Neural progenitor cell (in vitro differentiated cells): ENCODE data around the gene SEC14L1. TPM values are rescaled to one million over a fixed set of nuclear protein-coding genes. Genes with fewer than 3 reads are reported as not detected.
"Not testable (repeated sequence)": the region's sequence is repeated elsewhere in the genome, so short reads cannot be mapped to it uniquely, and the experiment has no call there.

Experiments
- DNase-seq: peaks from one replicate; pipeline ENCODE4 v3.0.0-alpha.2; 2016; ENCODE audit warnings: low spot score
- H2AFZ ChIP-seq: fragments of 200-600 bp; sonication (generic); replicated peaks from 2 replicates; pipeline ENCODE4 v1.6.1; 2016; ENCODE audit warnings: antibody characterized with exemption
- H3F3A ChIP-seq: fragments of 200-600 bp; sonication (generic); 2 replicates; pipeline ENCODE4 v1.6.1; 2016; ENCODE audit warnings: antibody characterized with exemption, low read depth
- H3K27ac ChIP-seq: fragments of 200-600 bp; sonication (generic); 2 replicates; pipeline ENCODE4 v1.5.1; 2016; ENCODE audit warnings: mild to moderate bottlenecking
- H3K27me3 ChIP-seq: fragments of 200-600 bp; sonication (generic); 2 replicates; pipeline ENCODE4 v1.6.1; 2016; ENCODE audit warnings: mild to moderate bottlenecking, moderate library complexity
- H3K36me3 ChIP-seq: fragments of 200-600 bp; sonication (generic); 2 replicates; pipeline ENCODE4 v1.5.1; 2016
- H3K4me1 ChIP-seq: fragments of 200-600 bp; sonication (generic); 2 replicates; pipeline ENCODE4 v1.6.1; 2016; ENCODE audit warnings: mixed run types
- H3K4me2 ChIP-seq: fragments of 200-600 bp; sonication (generic); 2 replicates; pipeline ENCODE4 v1.6.1; 2016
- H3K4me3 ChIP-seq: fragments of 200-600 bp; sonication (generic); 2 replicates; pipeline ENCODE4 v1.5.1; 2016
- H3K79me2 ChIP-seq: fragments of 200-600 bp; sonication (generic); 2 replicates; pipeline ENCODE4 v1.6.1; 2016; ENCODE audit warnings: low read depth
- H3K9ac ChIP-seq: fragments of 200-600 bp; sonication (generic); 2 replicates; pipeline ENCODE4 v1.6.1; 2016
- H3K9me3 ChIP-seq: fragments of 200-600 bp; sonication (generic); 2 replicates; pipeline ENCODE4 v1.5.1; 2016; ENCODE audit warnings: low read depth
- H4K20me1 ChIP-seq: fragments of 200-600 bp; sonication (generic); 2 replicates; pipeline ENCODE4 v1.6.1; 2016; ENCODE audit warnings: low read depth
- H3K27ac Mint-ChIP-seq: 3 replicates; pipeline ENCODE4 v1.8.0; 2021; ENCODE audit warnings: mixed read lengths
- H3K27me3 Mint-ChIP-seq: 2 replicates; pipeline ENCODE4 v1.8.0; 2022; ENCODE audit warnings: low read depth, mild to moderate bottlenecking, inconsistent platforms, moderate library complexity, mixed read lengths; ENCODE audit not compliant: insufficient read depth
- H3K36me3 Mint-ChIP-seq: 3 replicates; pipeline ENCODE4 v1.8.0; 2021; ENCODE audit warnings: mixed read lengths
- H3K4me1 Mint-ChIP-seq: 3 replicates; pipeline ENCODE4 v1.8.0; 2021; ENCODE audit warnings: mixed read lengths
- H3K4me3 Mint-ChIP-seq: 3 replicates; pipeline ENCODE4 v1.8.0; 2021; ENCODE audit warnings: mild to moderate bottlenecking, moderate library complexity, mixed read lengths
- H3K9me3 Mint-ChIP-seq: 3 replicates; pipeline ENCODE4 v1.8.0; 2020; ENCODE audit warnings: mixed read lengths
- CTCF ChIP-seq: fragments of 200-600 bp; sonication (generic); IDR thresholded peaks from 2 replicates; pipeline ENCODE4 v1.5.1; 2017; ENCODE audit warnings: antibody characterized with exemption, mild to moderate bottlenecking
- EZH2 ChIP-seq: fragments of 200-600 bp; sonication (generic); IDR thresholded peaks from 2 replicates; pipeline ENCODE4 v1.6.1; 2017; ENCODE audit warnings: antibody characterized with exemption, mild to moderate bottlenecking, moderate library complexity
- EZH2phosphoT487 ChIP-seq: fragments of 200-600 bp; sonication (generic); IDR thresholded peaks from 2 replicates; pipeline ENCODE4 v1.6.1; 2017; ENCODE audit warnings: antibody characterized with exemption
- total RNA-seq: library from RNA; depleted of rRNA; stranded (reverse); fragments of >200 nt; gene quantifications from 2 replicates; pipeline ENCODE4 v1.2.3, GENCODE V29; 2015; ENCODE audit warnings: low replicate concordance

The SEC14L1 gene
- total RNA-seq, 1 donor from 2014 or later: 75.0 TPM

GRCh38 chr17:77099997-77100396 lies 40.8 kb upstream of the SEC14L1 start:
- TF ChIP-seq EZH2 (no peak), EZH2phosphoT487 (no peak), CTCF (no peak)
- H3K9ac ChIP-seq: no peak overlapping the region
- no peak overlapping the region for H3K4me3 ChIP-seq
- no peaks in the 10 kb centered on the region for H4K20me1 ChIP-seq
- no peak overlapping the region for H2AFZ ChIP-seq
- H3K4me3 Mint-ChIP-seq: no peak overlapping the region
- peaks cover 5% of the 10 kb centered on the region for H3K36me3 Mint-ChIP-seq
- H3K27ac ChIP-seq: no peak overlapping the region
- no peaks in the 10 kb centered on the region for H3K27me3 ChIP-seq
- H3F3A ChIP-seq: peaks cover 14% of the 10 kb centered on the region
- peaks cover 4% of the 10 kb centered on the region for H3K4me1 ChIP-seq
- no peaks in the 10 kb centered on the region for H3K9me3 ChIP-seq
- DNase-seq: peak; percentile 37
- peaks cover 3% of the 10 kb centered on the region for H3K27me3 Mint-ChIP-seq
- H3K9me3 Mint-ChIP-seq: no peaks in the 10 kb centered on the region
- peak overlapping the region; percentile 64 for H3K27ac Mint-ChIP-seq
- H3K4me1 Mint-ChIP-seq: peaks cover 22% of the 10 kb centered on the region
- no peak overlapping the region for H3K4me2 ChIP-seq
- no peaks in the 10 kb centered on the region for H3K79me2 ChIP-seq
- no peaks in the 10 kb centered on the region for H3K36me3 ChIP-seq

- Mint-ChIP-seq H3K4me1 (peaks cover 25% of the 10 kb centered on the region), H3K4me3 (no peak overlapping the region), H3K27me3 (peaks cover 3% of the 10 kb centered on the region), H3K9me3 (no peaks in the 10 kb centered on the region), H3K36me3 (peaks cover 5% of the 10 kb centered on the region), H3K27ac (peak overlapping the region; percentile 42)
- H3K79me2 ChIP-seq: no peaks in the 10 kb centered on the region
- TF ChIP-seq CTCF (no peak), EZH2phosphoT487 (no peak), EZH2 (no peak)
- no peaks in the 10 kb centered on the region for H3K9me3 ChIP-seq
- no peak overlapping the region for H2AFZ ChIP-seq
- no peak overlapping the region for H3K9ac ChIP-seq
- H3K36me3 ChIP-seq: no peaks in the 10 kb centered on the region
- H3K27ac ChIP-seq: no peak overlapping the region
- H4K20me1 ChIP-seq: no peaks in the 10 kb centered on the region
- no peak overlapping the region for H3K4me2 ChIP-seq
- H3F3A ChIP-seq: peaks cover 21% of the 10 kb centered on the region
- H3K4me3 ChIP-seq: no peak overlapping the region
- H3K27me3 ChIP-seq: no peaks in the 10 kb centered on the region
- no peak for DNase-seq
- H3K4me1 ChIP-seq: peaks cover 13% of the 10 kb centered on the region
Measured at GRCh38 chr17:77101521-77102410, 39.0 kb upstream of the SEC14L1 start.

- not testable (repeated sequence) for H4K20me1 ChIP-seq, H3K79me2 ChIP-seq, H3K4me3 ChIP-seq, H3K4me2 ChIP-seq, H3K27ac Mint-ChIP-seq, H3K27ac ChIP-seq, H3K27me3 ChIP-seq, H3K4me3 Mint-ChIP-seq, H2AFZ ChIP-seq, DNase-seq, H3K36me3 ChIP-seq, H3K9ac ChIP-seq, H3K27me3 Mint-ChIP-seq, H3K9me3 Mint-ChIP-seq, H3K9me3 ChIP-seq, H3K36me3 Mint-ChIP-seq
- peaks cover 17% of the 10 kb centered on the region for H3K4me1 ChIP-seq
- H3K4me1 Mint-ChIP-seq: peaks cover 25% of the 10 kb centered on the region
- H3F3A ChIP-seq: peaks cover 26% of the 10 kb centered on the region
Measured at GRCh38 chr17:77102411-77103134, 38.2 kb upstream of the SEC14L1 start.
